ENCODE results near the gene TXLNA.

The TXLNA gene

DNA sequence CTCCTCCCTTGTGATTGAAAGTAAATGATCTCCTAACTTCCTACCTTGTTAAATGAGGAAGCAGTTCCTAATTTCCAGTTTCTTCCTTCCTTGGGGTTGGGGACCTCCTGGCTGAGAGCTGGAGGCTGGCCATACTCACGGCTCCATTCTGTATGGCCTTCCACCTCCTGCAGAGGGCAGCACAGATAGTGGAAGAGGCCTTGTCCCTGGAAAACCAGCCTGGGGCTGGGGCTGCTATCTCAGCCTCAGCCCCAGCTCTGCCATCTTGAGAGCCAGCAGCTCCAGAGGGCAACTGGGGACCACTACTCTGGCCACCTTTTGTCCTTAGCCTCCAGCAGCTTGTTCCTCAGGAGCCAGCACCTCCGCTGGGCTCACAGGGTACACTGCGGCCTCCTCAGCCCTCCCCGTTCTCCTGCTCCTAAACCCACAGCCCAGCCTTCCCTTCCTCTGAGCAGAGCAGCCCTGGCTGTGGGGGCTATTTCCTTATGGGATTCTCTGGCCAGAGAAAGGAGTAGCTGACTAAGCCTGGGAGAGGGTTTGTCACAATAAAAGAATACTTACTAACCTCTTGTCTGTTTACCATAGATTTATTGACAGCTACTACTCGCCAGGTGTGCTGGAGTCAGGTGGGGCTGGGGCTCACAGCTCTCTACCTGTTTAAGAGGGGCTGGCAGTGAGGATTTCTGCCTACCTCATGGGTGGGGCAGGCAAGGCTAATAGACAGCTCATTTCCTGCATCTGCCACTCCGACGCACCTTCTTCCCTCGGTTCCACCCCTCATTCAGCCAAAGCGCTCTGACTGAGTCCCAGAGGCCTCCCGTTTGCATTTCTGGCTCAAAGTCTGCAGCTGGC lies 36.4 kb downstream of the TXLNA start:
- DNase-seq, result peak; percentile 57

DNA sequence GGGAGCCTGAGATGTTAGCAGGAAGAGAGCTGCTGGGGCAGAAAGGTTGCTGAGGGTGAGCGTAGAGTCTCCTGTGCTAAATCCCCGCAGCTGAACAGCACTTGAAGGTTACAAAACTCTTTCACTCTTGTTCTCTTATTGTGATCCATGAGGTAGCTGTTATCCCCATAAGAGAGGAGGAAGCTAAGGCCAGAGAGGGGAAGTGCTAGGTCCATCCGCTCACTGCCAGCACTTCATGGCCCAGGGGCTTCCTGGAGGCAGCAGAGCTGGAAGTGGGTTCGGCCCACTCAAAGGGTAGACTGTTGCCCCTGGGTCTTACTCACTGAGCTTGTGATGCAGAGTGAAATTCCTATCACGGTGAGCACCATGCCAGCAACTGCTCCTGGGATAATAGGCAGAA lies 37.1 kb downstream of the TXLNA start:
- no peak for DNase-seq

DNA sequence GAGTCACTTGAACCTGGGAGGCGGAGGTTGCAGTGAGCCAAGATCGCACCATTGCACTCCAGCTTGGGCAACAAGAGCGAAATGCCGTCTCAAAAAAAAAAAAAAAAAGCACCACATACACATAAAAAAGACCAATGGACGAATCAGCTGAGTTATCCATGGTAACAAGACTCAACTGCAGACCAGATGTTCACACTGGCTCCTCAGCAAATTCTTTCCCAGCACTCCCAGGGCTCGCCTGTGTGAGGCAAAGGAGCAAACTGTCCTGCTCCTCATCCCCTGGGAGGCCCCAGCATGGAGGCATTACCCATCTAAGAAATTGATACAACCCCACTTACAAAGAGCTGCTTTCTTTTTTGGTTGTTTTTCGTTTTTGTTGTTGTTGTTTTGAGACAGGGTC lies 39.5 kb downstream of the TXLNA start:
- no peak for DNase-seq

DNA sequence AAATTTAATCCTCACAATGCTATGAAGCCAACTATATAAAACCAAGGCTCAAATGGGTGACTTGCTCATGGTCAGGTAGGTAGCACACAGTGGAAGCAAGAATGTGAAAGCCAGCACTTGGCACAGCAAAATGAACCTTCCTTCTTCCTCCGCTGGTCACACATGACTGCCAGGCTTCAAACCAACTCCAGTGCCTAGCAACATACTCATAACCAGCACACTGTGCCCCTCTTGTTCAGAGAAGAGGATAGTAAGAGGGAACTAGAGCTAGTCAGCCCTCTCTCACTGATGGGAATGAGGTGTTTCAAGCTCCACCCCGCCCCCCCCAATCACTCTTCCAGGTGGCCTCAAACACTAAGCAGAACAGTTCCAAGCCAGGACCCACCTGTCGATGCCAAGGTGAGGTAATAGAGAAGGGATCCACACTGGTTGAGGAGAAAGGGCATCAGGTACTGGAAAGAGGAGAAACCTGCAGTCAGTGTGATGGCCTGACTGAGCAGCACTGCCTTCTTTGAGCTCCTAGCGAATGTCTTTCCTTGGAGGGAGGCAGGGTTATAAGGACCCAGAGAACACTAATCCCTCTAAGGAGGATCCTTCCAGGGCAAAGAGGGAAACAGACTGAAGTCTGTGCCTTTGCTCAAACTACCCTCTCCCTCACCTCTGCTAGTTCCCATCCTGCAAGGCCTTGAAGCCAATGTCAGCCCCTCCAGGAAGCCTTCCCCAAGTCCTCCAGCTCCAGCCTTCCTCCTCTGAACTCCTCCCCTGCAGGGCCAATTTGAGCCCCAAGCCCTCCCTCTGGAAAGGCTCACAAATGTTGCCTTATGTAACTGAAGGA lies 41.5 kb downstream of the TXLNA start:
- DNase-seq, result no peak

DNA sequence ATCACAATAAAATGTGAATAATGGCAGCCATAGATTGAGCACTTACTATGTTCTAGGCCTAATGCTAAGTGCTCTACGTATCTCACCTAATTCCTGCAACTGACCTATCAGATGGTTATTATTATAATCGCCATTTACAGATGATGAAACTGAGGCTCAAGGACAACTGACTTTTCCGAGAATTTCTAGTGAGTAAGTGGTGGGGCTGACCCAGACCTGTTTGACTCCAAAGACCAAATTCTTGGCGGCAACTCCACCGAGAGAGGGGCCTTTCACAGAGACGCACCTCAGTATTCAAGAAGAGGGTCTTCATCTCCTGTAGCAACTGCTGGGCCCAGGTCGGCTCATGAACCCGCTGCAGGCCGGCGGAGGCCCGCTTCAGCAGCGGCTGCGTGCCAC lies 42.1 kb downstream of the TXLNA start:
- no peak for DNase-seq

DNA sequence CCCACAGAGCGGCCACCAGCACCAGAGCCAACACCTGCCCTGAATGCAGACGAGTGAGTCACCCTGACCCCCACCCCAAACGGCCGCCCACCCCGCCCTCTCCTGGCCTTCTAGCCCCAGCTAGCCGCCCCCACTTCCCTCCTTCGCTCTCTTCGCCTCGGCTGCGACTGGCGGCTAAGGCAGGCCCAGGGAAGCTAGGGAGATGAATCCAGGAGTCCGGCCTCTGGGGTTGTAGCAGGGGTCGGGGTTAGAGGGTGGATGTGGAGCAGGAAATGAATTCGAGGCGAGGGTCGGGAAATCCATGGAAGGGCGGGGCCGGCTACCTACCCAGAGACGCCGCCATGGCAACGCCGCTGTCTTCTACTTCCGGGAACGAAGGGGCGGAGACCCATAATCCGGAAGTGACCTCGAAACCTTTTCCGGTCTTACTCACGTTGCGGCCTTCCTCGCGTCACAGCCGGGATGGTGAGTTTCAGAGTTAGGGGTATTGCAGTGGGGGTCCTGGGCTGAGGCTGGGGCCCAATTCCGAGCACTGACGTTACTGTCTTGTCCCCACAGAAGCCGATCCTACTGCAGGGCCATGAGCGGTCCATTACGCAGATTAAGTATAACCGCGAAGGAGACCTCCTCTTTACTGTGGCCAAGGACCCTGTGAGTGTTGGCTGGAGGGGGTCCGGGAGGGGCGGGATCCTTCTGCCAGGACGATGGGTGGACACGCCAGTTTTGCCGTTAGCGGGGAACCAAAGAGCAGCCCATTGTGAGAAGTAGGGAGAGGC lies 42.7 kb downstream of the TXLNA start, which contains the start of the genes EIF3I and TMEM234:
TSS of gene EIF3I (plus strand) at position 428 of the 776 bp plus-strand sequence. CDS start at position 463, 35 bp downstream.
TSS of gene TMEM234 (minus strand) at position 374 of the 776 bp plus-strand sequence. CDS start at position 343, 31 bp downstream.
- peak; percentile 90 for DNase-seq

DNA sequence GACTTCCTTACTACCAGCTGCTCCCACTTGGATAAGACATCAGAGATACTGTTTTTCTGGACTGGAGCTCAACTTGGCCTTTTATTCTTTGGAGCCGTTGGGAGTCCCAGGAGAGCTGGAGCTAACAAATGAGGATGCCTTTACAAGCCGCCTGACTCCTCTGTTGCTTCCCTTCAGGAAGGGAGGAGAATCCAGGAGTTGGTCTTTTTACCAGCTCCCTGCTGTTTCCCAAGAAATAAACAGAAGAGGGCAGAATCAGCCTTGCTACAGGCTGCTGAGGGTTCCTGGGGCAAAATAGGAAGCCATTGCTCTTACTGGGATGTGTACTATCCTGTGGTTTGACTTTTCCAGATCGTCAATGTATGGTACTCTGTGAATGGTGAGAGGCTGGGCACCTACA lies 44.2 kb downstream of the TXLNA start:
- DNase-seq, result no peak

DNA sequence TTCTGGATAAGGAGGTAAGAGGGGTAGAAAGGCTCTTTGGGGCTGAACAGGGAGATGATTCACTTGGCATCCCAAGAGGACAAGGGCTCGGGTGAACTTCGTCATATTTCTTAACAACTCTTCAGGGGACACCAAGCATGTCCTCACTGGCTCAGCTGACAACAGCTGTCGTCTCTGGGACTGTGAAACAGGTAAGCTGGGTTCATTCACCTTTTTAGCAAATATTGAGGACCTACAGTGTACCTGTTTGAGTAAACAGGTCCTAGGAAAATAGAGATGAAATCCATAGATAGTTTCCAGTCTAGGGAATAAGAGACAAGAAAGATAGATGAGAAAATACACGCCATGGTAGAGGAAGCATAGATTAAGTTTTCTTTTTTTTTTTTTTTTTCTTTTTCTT lies 44.8 kb downstream of the TXLNA start:
- no peak for DNase-seq

DNA sequence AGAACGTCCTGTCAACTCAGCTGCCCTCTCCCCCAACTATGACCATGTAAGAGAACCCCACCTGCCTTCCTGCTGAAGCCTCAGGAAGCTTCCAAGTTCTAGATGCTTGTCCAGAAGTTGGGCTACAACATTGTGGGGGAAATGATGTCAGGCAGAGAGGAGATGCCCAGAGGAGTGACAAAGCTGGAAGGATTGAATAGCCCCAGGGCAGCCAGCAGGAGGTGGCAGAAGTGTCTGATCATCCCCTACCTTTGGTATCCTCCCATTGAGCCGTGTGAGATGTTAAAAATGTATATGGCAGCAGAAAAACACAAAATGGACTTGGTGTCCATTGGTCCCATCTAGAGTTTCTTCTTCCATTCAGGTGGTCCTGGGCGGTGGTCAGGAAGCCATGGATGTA lies 49.3 kb downstream of the TXLNA start:
- DNase-seq, result no peak

DNA sequence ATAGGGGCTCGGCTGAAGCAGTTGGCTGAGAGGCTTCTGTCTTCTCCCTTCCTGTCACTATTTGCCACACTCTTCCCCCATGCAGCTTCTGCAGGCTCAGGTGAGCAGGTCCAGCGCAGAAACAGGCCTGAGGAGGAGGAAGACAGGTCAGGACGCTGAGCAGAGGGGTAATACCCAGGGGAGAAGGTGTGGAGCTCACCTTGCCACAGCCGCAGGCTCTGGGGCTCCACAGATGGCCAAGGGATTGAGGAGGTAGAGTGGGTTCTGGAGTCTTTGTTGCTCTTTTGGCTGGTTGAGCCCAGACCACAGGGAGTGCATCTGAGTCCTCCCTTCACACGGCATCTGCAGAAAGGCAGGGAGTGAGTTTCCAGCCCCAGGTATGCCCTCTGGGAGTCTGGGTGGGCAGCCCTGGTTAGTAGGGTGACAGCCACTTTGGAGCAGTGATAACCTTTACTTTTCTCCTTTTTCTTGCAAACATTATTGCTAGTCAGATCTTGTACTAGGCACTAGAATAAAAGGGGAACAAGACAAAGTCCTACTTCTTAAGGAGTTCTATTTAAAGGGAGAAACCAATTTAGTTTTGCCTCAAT lies 52.5 kb downstream of the TXLNA start:
- DNase-seq, result no peak

DNA sequence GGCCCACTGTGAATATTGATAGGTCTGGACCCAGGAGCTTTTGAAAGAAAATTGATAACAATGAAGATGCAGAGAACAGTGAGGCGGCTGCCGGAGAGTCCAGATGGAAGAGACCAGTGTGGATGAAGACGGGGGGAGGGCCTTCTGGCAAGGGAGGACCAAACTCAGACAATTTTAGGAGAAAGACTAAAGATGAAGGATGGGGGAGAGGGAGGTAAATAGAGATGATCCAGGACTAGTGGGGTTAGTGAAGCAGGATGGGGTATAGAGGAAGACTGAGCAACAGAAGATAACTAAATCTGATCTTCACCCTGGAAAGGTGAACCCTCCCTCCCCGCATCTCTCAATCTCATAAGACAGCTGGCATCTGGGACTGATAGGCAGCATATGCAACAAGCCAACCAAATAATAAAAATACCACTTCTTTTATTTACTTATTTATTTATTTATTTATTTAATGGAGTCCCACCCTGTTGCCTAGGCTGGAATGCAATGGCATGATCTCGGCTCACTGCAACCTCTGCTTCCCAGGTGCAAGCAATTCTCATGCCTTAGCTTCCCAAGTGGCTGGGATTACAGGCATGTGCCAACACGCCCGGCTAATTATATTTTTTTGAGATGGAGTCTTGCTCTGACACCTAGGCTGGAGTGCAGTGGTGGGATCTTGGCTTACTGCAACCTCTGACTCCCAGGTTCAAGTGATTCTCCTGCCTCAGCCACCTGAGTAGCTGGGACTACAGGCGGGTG lies 53.3 kb downstream of the TXLNA start:
- no peak for DNase-seq

DNA sequence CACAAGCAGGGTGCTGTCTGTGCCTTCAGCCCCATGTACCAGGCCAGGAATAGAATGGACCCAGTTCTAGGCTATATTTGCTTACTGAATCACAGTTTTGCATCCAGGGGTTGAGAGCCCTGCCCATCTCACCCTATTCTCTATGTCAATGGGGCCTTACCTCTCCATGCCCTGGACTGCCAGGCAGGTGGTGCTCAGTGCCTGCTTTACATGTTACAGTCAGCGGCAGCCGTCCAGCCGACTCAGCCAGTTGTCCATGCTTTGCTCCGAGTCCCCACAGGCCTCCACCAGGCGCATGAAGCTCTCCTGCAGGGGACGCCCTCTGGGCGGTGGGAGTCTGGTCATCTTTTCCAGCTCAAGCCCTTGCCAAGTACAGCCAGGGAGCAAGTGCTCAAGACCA lies 55.3 kb downstream of the TXLNA start:
- DNase-seq, result no peak

DNA sequence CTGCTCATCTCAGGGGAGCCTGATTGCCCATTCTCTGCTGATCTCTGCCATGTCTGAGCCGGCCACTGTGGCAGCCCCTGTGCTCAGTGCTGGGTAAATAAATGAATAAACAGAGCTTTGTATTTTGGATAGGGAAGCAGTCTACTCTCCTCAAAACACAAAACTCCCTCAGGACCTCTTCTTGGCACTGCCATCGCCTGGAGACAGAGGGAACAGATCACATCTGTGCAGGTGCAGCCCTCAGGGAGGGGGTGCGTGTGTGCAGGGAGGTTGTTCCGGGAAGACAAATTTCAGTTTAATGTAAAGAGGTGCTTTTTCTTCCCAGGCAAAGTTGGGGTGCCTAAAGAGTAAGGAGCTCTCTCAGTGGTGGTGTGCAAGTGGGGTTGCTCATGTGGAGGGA lies 59.9 kb downstream of the TXLNA start:
- DNase-seq, result no peak

DNA sequence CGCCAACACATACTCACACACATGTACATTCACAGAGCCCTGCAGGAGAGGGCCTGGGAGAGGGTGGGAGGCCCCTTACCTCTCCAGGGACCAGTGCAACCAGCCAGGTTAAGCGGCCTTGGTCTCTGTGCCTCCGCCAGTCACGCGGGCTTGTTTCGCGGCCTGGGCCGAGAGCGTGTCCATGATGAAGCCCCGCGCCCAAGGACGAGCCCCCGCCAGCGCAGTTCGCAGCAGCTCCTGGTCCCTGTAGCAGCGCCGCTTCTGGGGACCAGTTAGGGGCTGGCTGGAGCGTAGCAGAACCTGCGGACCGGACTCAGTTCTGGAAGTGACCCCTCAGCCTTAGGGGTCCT lies 60.3 kb downstream of the TXLNA start:
- no peak for DNase-seq

DNA sequence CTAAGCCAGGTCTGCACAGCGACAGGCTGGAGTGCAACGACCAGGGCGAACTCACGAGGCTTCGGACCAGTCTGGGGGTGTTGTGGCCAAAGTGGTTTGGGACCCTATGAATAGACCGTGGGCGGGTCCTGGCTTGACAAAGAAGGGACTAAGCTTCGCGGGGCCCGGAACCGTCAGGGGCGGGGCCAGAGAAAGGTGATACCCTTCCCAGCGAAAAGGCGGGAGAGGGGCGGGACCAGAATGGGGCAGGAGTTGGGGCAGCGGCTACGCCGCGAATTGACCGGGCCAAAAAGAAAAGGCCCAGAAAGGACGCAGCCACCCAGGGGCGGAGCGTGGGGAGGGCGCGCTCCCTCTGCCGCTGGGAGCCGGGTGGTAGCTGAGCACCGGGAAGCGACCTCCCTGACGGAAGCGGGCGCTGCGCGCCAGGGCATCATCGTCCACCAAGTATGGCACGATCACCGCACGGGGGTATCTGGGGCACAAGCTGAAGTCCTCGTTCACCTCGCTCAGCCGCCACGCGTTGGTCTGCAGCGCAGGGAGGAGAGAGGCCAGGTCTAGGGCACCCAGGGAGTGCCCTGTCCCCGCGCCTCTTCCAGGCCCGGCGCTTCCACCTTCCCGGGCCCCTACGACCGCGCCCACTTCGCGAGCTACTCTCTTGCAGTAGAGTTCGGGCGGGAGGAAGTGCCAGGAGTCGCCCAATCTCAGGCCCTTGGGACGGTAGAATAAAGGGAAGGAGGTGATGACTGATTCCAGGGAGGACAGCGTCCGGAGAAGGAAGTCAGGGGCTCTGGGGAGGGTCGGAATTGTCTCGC lies 60.9 kb downstream of the TXLNA start:
- no peak for DNase-seq

DNA sequence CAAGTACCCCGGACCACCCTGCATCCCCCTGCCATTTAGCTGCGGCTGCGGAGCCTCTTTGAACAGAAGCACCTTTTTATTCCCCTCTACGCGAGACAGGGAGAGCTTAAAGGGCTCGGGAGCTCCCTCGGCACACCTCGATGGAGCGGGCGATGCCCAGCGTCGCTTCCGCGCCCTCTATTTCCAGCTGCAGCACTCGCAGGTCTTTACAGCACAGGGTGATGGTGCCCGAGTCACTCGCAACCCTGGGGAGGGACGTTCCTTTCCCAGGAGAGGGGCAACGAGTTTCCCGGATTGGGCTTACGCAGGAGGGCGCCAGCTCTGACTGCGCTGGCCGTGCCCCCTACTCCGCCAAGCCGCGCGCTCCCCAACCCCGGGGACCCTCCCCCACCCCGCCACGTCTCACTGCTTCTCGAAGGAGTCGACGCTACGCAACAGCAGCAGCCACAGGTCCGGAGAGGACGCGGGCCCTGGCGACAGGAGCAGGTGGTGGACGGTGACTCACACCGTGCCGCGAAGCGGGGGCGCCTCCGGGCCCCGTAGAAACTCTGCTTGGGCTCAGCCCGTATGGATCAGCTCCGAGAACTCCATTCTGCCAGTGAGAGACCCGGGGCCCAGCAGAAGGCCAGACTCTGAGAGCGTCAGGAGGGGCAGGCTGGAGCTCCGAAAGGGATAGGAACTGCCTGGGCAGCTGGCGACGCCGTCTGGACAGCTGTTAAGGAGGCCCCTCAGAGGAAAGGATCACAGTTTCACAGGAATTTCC lies 61.7 kb downstream of the TXLNA start:
- DNase-seq, result no peak

DNA sequence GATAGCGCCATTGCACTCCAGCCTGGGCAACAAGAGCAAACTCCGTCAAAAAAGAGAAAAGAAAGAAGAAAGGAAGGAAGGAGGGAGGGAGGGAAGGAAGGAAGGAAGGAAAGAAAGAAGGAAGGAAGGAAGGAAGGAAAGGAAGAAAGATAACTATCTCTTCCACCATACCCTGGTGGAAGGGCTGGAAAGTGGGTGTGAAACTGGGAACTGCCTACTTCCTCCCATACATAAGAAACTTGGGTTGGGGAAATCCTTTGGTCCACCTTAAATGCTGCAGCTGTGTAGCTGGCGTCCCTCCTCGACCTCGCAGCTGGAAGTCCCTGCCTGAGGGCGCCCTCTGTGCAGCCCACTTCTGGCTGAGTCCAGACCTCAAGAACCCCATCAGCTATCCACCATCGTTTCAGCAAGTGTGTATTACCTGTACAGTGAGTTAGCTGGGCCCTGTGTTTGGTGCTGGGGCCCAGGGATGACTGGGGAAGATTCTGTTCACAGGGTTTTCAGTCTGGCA lies 62.9 kb downstream of the TXLNA start:
- DNase-seq, result no peak

DNA sequence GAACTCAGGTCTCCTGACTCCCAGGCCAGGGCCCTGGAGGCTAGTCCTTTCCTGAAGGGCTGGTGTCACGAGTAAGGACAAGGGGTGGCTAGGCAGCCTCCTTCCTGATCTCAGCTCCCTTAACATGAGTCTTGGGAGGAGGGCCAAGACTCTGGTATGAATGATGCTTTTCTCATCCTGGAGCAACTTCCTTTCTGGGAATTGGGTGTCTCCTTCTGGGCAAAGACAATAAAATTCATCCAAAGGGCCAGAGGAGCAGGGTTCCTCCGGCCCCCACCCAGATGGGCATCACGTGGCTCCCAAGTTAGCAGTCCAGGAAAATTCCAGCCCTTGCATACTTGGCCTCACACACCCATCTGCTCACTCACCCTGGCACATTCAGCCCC lies 67.4 kb downstream of the TXLNA start, which contains the start of gene FAM167B:
TSS of gene FAM167B (plus strand) at position 335 of the 386 bp plus-strand sequence. CDS start 200 bp downstream, outside the sequence.
- DNase-seq, result peak; percentile 74

DNA sequence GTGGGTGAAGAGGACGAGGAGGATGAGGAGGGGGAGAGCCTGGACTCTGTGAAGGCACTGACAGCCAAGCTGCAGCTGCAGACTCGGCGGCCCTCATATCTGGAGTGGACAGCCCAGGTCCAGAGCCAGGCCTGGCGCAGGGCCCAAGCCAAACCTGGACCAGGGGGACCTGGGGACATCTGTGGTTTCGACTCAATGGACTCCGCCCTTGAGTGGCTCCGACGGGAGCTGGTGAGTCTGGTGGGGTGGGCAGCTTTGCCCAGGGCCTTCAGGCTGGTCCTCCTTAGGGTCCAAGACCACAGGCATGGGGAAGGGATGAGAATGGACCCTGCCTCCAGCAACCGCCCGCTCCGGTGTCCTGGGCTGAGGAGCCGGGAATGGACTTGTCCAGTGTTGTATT lies 68.0 kb downstream of the TXLNA start:
- no peak for DNase-seq

Data from NCI-H226 (cell line).